ENCODE measurements around the gene TFF1.

The TFF1 gene

DNA sequence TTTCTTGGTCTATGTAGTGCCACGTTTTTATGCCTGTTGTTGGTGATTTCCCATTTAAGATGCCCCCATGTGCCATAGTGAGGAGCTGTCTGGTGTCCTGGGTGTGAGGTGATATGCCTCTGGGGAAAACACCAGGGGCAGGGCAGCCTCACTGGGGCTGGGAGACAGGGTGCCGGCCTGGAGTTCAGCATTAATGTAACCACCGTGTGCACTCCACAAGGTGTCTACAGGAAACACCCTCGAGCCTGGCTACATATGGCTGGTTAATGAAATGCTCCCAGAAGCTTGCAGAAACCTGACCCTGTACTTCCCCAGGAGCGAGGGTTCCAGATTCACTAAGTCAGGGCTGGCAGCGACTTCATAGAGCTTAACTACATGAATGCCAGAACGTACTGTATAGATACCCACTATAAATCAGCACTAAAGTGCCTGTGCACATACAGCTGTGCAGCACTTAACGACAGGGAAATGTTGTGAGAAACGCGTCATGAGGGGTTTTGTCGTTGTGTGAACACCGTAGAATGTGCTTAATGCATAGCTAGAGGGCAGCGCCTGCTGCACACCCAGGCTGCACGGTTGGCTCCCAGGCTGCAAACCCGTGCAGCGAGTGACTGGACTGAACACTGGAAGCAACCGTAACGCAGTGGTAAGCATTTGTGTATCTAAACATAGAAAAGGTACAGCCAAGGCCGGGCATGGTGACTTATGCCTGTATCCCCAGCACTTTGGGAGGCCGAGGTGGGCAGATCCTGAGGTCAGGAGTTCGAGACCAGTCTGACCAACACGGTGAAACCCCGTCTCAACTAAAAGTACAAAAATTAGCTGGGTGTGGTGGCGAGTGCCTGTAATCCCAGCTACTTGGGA is 25.9 kb downstream of the TFF1 start:
- DNase-seq = no peak

DNA sequence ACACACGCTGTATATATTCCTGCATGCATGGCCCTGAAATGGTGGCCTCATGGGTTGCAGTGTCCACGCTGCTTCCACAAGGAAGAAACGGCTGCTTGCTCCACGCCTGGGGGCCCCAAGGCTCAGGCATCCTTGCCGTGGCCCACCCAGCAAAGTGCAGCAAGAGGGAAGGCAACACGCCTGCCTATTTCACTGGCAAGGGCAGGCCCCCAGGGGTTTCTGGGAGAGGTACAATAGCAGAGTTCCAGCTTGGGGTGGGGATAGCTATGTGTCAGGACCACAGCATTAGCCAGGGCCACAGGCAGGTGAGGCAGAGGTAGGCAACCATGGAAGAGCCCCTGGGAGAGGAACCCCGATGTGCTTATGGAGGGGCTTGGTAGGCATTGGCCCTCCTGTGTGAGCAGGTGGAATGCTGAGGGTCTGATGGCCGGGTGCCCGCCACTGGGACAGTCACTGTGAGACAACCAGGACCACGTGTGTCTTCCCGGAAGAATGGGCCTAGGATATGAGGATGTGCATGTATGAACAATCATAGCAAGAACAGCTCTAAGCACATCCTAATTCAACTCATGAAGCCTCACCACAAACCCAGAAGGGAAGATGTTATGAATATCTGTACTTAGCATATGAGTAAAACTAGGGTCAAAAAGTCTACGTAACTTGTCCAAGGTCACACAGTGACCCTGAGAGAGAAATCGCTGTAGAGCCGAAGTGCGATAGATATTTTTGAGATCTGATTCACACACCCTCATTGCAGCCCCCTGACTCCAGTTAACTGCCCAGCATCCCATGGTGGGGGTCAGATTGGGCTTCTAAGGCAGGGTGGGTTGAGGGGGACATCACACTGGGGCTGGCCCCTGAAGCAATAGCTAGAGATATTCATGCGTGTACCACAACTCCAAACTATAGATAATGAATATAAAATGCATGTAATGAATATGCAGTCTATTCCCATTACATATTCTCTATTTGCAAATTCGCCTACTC is 27.3 kb downstream of the TFF1 start:
- DNase-seq = no peak

DNA sequence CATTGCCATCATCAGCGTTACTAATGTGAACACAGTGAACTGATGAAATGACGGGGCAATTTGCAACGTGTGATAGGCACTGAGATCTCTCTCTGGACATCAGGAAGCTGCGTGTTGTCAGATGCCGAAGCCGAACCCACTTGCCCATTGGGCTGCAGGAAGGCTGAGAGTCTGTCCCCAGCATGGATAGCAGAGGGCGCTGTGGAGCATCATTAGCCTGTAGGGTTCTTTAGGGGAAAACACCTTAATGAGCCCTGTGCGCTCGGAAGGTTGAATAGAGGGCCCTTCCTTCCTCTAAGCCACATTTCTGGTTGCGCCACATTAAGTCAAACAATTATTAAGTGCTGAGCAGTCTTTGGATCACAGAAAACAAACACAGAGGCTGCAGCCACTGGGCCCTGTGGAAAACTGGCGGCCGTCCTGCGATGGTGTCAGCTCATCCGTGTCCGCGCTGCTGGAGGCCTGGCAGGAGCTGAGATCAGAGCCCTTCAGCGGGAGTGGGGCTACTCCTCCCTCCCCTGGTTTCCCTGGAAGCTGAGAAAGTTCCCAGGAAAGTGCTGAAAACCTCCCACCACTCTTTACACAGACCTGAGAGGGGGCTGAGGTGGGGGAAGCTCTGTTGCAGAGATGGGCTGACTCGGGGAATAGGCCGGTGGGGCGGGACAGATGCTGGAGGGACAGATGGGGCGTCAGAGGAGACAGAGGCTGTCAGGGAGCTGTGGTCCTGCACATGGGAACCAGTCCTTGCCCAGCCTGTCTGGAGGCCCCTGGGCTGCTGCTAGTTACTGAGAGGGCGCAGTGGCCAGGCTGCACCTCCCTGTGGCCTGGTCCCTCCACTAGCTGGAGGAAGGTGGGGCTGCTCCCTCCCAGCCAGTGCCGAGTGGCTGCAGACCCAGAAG is 28.3 kb downstream of the TFF1 start:
- DNase-seq = peak; percentile 84

DNA sequence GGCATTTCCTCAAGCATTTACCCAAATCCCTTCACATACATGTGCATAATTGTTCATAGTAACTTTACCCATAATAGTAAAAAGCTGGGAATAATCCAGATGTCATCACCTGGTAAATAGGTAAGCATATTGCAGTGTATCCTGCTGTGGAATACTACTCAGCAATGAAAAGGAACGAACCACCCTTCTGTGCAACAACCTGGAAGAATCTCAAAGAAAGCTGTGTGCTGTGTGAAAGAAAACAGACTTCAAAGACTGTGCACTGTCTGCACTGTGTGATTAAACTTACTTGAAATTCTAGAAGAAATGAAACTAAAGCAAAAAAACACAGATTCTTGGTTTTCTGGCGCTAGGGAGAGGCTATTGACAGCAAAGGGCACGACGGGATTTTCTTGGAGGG is 29.1 kb downstream of the TFF1 start:
- DNase-seq = no peak

DNA sequence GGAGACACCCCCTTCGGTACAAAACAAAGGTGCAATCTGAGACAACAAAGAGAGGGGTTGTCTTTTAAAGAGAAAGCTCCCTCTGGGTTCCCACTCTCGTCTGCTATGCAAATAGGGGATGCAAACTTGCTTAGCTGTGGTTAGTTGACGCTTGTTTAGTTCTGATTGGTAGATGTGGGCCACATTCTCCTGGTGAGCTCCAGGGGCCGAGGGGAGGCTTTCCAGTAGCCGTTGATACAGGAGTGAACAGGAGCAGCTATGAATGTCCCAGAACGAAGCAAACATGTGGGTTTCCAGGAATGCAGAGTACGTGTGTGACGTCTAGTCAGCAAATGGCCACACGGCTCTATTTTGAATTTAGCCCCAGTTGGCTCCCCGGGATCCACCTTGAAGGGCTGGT is 30.3 kb downstream of the TFF1 start:
- DNase-seq = no peak

DNA sequence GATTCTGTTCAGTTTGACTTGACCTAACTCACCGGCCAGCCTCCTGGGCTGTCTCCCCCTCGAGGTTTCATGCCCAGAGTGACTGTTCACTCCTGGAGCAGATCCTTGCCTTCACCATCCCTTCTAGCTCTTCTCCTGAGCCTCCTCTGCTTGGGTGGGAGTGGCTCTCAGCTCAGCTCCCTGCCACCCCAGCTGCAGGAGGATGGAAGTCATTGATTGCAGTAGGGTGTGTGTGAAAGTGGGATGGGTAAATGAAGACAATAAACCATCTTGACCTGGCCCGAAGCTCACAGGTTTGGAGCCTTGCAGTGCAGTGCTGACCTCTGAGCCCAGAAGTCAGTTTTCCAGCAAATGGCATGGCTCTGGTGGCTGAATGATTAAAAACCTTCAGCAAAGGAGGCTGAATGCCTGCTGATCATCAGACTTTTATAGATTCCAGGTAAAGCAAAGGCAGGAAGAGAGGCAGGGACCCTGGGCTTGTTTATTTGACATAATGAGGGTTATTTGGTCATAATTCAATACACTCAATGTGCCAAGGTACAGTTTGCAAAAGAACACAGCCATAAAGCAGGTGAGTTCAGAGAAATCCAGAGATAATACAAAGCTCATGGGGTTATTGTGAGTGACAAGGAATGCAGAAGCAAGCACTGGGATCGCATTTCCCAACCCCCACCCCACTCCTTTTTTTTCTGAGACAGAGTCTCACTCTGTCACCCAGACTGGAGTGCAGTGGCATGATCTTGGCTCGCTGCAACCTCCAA is 33.6 kb downstream of the TFF1 start:
- no peak for DNase-seq

DNA sequence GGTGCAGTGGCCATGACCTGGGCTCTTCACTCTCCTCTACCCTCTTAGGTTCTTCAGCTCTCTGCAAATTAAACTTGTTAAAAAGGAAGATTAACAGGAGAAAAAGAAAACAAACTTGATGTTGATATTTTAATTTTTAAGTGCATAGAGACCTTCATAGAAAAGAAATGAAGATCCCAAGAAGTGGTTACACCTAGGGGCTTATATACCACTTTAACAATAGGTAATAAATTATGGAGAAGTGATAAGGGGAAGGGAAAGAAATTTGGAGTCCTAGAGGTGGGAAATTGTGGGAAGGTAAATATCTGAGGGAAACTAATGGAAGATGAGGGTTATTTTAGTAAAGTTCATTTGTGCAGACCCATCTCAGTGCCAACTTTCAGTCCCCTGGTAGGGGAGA is 34.7 kb downstream of the TFF1 start:
- no peak for DNase-seq

DNA sequence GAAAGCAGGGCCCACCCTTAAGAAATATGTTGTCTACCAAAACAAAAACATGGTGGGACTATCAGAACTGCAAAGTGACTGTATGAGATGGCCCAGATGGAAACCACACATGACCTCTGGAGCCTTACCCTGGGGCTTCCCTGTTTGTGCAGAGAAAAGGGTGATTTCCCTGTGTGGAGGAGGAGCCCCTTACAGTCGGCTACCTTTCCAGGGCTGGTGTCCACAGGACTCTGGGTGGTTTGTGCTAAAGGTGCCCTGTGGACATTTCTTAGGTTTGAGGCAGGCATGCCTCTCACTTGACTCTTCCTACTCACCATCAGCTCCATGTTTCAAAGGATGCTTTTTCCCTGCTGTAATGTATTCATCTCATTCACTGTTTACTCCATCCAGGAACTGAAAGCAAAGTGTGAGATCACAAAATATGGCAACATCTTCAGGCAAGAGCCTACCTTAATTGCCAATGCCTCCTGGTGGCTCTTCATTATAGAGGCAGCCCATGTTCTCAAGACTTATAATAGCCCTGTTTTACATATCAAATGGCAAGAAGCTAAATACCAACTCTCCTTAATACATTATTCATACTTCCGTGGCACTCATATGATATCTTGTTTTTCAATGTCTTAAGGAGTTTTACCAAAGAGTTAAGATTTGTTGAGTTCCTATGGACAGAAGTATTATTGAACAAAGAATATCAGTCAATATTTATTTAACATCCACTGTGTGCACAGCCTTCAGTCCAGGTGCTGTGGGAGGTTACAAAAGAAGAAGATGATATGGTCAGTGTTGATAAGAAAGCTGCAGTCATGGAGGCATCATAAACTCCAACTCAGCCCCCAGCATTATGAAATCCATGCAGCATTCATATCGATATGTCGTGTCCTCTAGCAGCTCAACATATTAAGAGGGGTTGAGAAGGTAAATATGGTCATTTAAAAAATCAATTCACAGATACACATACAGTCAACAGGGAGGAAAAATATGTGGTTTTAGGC is 35.7 kb downstream of the TFF1 start:
- no peak for DNase-seq

DNA sequence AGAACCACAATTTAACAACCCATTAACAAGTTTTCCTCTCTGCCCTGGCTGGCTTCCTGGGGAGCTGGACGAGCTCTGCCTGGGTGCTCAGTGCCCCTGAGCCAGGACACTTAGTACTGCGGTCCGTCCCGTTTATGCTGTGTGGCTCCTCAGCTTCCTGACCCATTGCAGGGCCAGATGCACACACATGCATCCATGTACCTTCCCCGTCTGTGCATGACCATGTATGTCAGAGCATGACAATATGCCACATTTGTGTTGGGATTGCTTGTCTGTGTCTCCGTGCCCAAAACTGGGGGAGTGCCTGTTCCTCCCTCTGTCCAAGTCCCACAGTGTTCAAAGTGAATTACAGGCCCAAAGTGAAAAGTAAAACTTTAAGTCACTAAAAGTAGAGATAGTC is 41.4 kb downstream of the TFF1 start:
- no peak for DNase-seq

DNA sequence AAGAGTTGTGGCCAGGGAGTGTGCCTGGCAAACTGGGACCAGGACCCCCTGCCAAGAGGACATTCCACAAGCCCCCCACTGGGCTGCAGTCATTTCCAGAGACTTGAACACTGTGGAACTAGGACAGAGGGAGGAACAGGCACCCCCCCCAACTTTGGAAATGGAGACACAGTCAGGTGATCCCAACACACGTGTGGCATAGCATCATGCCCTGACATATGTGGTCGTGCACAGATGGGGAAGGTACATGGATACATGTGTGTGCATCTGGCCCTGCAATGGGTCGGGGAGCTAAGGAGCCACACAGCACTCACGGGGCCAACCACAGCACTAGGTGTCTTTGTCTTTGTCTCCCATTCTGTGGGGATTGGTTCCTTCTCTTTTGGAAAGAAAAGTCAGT is 44.5 kb downstream of the TFF1 start:
- DNase-seq = no peak

DNA sequence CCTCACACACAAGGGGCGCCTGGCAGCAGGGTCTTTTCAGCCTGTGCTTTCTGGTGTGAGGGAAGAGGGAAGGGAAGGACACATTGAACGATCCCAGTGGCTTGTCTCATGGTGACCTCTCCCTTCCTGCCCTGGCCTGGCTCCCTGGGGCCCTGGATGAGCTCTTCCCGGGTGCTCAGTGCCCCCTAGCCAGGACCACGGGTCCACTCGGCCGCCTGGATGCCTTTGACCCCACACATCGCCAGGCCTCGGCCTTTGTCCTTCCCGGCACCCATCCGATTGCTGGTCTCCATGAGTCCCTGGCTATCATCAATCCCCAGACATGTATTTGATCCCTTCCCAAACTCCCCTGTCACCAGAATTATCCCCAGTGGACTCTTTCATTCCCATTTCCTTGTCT is 45.1 kb downstream of the TFF1 start:
- no peak for DNase-seq

DNA sequence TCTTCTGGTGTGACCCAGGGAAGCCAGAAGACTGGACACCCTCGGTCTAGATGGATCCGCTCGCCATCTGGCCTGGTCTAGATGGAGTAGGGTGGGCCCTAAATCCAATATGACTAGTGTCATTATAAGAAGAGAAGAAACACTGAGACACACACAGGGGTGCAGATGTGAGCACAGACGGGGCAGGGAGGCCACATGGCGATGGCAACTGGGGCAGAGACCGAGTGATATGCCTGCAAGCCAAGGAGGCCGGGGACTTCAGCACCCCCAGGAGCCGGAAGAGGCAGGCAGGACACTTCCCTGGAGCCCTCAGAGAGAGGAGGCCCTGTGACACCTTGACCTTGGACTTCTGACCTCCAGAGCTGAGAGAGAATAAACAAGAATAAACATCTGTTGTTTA is 45.5 kb downstream of the TFF1 start:
- no peak for DNase-seq

DNA sequence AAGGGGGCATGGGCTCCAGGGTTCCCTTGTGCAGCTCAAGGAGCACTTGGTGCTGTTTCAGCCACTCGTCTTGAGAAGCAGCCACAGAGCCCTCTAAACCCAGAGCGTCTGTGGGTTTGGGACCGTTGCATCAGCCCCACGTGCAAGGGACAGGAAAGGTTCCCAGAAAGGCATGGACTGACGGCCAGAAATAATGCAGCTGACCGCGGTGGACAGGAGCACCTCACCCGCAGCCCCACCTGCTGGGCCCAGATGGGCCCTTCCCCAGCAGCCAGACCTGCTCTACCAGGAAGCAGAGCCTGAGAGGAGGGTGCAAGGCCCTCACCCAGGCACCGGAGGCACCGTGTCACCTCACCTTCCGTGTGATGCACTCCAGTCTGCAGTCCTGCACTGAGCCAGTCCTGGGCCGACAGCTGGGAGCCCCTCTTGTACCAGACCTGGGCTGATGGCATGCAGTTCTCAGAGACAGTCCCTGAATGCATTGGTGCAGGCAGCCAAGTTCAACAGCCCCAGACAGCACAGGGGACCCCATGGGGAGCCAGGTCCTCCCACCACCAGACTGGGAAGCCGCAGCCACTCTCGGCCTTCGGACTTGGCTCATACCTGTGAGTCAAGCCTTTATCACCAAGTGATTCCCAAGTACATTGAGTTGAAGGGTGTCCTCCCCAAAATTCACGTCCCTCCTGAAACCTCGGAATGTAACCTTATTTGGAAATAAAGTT is 46.3 kb downstream of the TFF1 start:
- no peak for DNase-seq

DNA sequence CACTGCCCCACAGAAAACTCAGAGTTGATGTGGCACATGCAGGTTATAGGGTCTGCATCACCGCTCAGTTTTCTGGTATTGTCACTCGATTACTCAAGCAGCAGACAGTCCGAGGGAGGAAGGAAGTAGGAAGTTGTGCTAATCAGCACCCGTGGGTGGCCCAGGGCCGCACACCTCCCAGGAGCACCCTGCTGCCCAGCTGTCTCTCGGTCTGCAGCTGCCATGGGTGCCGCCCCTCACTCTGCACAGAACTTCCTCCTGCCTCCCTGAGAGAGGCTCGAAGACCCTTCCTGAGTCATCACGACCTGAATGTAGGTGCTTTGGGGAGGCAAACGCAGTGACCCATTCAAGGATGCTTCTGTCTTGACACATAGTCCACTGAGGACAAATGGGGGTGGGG is 47.0 kb downstream of the TFF1 start:
- DNase-seq = no peak

DNA sequence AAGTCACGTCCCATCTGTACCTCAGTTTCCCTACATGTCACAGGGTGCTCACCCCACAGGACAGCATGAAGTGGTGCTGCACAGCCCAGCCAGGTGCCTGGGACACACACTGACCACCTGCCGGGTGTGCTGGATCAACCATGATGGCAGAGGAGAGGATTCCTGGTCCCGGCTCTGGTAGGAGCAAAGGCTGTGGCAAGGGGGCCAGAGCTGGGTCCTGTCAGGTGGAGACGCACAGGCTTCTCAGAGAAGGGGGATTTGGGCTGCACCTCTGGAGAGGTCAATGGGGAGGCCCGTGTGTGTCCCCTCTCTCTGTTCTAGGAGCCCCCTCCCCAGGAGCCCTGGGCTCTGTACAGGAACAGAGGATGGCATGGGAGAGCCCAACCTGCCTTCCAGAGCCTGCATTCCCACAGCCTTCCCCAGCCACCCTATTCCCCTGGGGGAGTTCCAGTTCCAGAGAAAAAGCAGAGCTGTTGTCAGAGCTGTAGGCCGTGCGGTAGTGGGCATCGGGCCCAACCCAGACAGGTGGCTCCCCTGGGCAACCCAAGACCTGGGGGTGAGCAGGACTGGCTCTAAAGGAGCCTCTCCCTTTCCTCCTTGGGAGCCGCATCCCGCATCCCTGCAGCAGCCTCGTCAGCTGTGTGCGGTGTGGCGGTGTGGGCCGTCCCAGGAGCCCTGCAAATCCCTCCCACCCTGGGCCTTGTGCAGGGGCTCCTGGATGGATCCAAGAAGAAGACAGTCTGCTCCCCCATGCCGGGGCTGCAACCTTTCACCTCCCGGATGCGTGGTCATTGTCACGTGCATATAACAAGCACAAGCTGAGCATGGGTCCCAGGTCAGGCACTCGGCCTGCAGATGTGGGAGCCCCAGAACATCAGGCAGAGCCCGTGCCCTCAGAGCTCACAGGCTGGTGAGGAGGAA is 48.2 kb downstream of the TFF1 start:
- DNase-seq = no peak

DNA sequence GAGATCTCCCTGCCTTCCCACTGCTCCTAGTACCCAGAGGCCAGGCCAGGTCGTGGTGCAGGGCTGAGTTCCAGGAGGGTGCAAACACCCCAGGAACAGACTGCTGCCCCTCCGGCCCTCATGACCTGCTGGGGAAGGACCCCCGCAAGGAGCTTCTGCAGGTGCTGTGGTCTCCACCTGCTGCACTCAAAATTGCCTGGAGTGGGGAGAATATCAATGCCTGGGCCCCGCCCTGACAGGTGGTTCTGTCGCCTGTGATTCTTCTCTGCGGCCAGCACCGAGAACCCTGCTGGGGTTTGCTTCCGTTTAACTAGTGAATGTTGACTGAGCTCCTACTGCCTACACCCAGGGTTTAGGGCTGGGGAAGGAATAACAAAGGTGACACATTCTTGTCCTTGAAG is 49.0 kb downstream of the TFF1 start:
- no peak for DNase-seq

DNA sequence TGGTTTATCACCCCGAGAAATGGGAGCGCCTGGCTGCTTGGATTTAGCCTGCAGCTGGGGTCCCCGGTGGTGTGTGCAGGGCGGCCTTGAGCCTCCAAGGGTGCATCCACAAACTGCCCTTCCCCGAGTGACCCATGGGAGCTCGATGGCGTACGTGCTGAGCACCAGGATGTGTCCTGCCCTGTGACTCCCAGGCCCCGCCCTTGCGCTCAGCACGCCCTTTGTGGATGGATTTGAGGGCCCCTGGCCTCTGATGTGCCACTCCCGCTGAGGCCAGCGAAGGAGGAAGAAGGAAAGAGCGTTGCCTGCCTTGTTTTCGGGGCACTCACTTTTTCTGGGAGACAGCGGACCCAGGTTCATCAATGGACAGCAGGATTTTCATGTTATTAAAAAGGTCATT is 49.4 kb downstream of the TFF1 start:
- DNase-seq = no peak

DNA sequence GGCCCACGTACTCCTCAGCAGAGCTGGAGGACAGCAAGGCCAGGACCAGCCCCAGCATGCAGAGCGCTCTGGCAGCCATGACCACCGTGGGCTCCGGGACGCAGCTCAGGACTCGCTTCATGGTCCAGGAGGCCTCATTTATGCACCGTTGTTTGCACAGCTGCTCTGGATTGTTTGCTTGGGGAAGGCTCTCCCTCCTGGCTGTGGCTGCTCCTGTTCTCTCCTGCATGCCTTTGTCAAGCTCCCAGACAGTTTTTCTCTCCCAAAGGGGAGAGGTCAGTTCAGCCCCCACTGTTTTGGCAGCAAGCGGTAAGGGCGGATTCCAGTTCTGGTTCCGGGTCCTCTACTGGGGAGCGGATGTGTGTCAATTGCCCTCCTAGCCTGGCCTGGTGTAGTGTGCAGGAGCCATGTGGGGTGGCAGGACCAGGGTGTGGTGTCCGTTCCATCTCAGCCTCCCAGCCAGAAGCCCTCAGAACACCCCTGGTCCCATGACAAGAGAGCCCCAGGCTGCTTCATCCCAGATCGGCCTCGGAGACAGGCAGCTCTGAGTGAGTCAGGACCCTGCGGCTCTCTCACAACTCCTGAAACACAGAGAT is 50.9 kb downstream of the TFF1 start, which contains the start of gene TFF3:
TFF3 (minus strand) TSS at position 114 of the 596 bp plus-strand sequence; CDS start at position 79, 35 bp downstream.
- DNase-seq = peak; percentile 30

Data from NCI-H1694 treated with DMSO at 0.1 percent for 48 hours (cell line).